Natural killer cell (primary cell): ENCODE data around the gene SLC25A1. TPM values are rescaled to one million over a fixed set of nuclear protein-coding genes. Genes with fewer than 3 reads are reported as not detected.

Source experiments
- ATAC-seq, 3 donors: fragments of 150-1000 bp in 2 of 3; fragments of 200-7000 bp in 1 of 3; cut with Tn5 transposase; 1 replicate in 1 of 3; 2 replicates in 2 of 3; pipeline ENCODE4 v1.10.0; 2021; ENCODE audit warnings: mild to moderate bottlenecking in 2 of 3, moderate library complexity in 2 of 3
- DNase-seq, 2 donors: peaks; one replicate each; pipeline versions ENCODE4 v3.0.0 to v3.0.0-alpha.2; 2013 to 2021; ENCODE audit warnings: mixed read lengths in 1 of 2
- H3K27ac ChIP-seq: one replicate; pipeline ENCODE4 v1.5.1; 2013; ENCODE audit warnings: mild to moderate bottlenecking, low read length
- H3K27me3 ChIP-seq: one replicate; pipeline ENCODE4 v1.6.1; 2013; ENCODE audit warnings: low read length; ENCODE audit not compliant: control insufficient read depth, insufficient read depth
- H3K36me3 ChIP-seq: one replicate; pipeline ENCODE4 v1.6.1; 2013; ENCODE audit warnings: low read length; ENCODE audit not compliant: control insufficient read depth, insufficient read depth
- H3K4me1 ChIP-seq: one replicate; pipeline ENCODE4 v1.6.1; 2013; ENCODE audit warnings: low read length; ENCODE audit not compliant: control insufficient read depth, insufficient read depth
- H3K4me3 ChIP-seq: one replicate; pipeline ENCODE4 v1.5.1; 2013; ENCODE audit warnings: low read length
- H3K9me3 ChIP-seq: one replicate; pipeline ENCODE4 v1.6.1; 2013; ENCODE audit warnings: low read length; ENCODE audit not compliant: control insufficient read depth, insufficient read depth
- H3K27ac Mint-ChIP-seq, 2 donors: one replicate each; pipeline ENCODE4 v1.8.0; 2022; ENCODE audit warnings: mild to moderate bottlenecking in 2 of 2, mixed read lengths in 2 of 2, moderate library complexity in 1 of 2
- H3K27me3 Mint-ChIP-seq, 2 donors: one replicate each; pipeline ENCODE4 v1.8.0; 2022; ENCODE audit warnings: low read depth in 2 of 2, mixed read lengths in 2 of 2
- H3K36me3 Mint-ChIP-seq: one replicate; pipeline ENCODE4 v1.8.0; 2022; ENCODE audit warnings: mixed read lengths
- H3K4me1 Mint-ChIP-seq, 2 donors: one replicate each; pipeline ENCODE4 v1.8.0; 2022; ENCODE audit warnings: mixed read lengths in 2 of 2
- H3K4me3 Mint-ChIP-seq: one replicate; pipeline ENCODE4 v1.8.0; 2022; ENCODE audit warnings: mild to moderate bottlenecking, moderate library complexity, mixed read lengths
- H3K9me3 Mint-ChIP-seq, 2 donors: one replicate each; pipeline ENCODE4 v1.8.0; 2022; ENCODE audit warnings: mixed read lengths in 2 of 2
- WGBS: methylation state at CpG from one replicate; pipeline ENCODE4 v1.1.7; 2013; ENCODE audit warnings: missing lambda C conversion rate; ENCODE audit not compliant: insufficient coverage; 5-methylcytosine and 5-hydroxymethylcytosine counted together
- intact Hi-C: fragments of 100-400 bp; cut with micrococcal nuclease; formaldehyde crosslinking; loops from one replicate; pipeline ENCODE4 v1.14.2; 2022
- total RNA-seq, 4 donors: library from RNA; stranded (reverse); fragments of 120-200 nt in 1 of 4; gene quantifications; one replicate each; pipeline versions ENCODE4 v1.2.3 to v1.2.4, GENCODE V29; 2013 to 2022
- TF ChIP-seq, protein P1 (sequence below): fragments of 200-600 bp; IDR thresholded peaks from one replicate; pipeline ENCODE4 v1.8.0; 2022; ENCODE audit warnings: antibody characterized with exemption

Gene SLC25A1
- total RNA-seq, 3 donors from 2014 or later (not counting 1 experiment from before 2014, with no cell fraction given): 24.8 to 29.6 (median 26.9) TPM

DNA sequence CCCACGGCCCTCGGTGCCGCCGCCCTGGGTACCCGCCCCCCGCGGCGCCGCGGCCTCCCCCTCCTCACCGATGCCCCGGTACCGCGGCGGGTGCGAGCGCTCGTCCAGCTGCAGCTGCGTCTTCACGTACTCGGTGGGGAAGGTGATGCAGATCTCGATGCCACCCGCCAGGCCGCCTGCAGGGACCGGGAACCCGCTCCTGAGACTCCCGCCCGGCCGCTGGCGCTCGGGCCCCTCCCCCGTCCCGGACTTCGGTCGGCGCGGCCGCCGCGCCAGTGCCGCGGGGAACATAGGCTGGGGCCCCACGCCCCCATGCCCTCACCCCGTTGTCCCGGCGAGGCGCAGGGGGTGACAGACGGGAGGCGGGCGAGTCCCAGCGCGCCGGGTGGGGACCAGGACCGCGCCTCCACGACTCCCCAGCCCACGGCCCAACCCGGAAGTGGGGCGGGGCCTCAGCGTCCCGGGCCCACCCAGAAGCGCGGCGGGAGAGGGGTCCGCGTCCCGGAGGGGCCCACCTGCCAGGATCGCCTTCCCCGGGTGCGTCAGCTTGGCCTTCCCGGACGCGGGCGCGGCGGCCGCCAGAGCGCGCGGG lies 375 bp downstream of the SLC25A1 start:
- TF ChIP-seq, protein P1, sequence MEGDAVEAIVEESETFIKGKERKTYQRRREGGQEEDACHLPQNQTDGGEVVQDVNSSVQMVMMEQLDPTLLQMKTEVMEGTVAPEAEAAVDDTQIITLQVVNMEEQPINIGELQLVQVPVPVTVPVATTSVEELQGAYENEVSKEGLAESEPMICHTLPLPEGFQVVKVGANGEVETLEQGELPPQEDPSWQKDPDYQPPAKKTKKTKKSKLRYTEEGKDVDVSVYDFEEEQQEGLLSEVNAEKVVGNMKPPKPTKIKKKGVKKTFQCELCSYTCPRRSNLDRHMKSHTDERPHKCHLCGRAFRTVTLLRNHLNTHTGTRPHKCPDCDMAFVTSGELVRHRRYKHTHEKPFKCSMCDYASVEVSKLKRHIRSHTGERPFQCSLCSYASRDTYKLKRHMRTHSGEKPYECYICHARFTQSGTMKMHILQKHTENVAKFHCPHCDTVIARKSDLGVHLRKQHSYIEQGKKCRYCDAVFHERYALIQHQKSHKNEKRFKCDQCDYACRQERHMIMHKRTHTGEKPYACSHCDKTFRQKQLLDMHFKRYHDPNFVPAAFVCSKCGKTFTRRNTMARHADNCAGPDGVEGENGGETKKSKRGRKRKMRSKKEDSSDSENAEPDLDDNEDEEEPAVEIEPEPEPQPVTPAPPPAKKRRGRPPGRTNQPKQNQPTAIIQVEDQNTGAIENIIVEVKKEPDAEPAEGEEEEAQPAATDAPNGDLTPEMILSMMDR: no peak
- WGBS: under 1% methylated on average over 80 of the region's 80 CpGs
- no peaks in the 10 kb centered on the region for H3K9me3 Mint-ChIP-seq

DNA sequence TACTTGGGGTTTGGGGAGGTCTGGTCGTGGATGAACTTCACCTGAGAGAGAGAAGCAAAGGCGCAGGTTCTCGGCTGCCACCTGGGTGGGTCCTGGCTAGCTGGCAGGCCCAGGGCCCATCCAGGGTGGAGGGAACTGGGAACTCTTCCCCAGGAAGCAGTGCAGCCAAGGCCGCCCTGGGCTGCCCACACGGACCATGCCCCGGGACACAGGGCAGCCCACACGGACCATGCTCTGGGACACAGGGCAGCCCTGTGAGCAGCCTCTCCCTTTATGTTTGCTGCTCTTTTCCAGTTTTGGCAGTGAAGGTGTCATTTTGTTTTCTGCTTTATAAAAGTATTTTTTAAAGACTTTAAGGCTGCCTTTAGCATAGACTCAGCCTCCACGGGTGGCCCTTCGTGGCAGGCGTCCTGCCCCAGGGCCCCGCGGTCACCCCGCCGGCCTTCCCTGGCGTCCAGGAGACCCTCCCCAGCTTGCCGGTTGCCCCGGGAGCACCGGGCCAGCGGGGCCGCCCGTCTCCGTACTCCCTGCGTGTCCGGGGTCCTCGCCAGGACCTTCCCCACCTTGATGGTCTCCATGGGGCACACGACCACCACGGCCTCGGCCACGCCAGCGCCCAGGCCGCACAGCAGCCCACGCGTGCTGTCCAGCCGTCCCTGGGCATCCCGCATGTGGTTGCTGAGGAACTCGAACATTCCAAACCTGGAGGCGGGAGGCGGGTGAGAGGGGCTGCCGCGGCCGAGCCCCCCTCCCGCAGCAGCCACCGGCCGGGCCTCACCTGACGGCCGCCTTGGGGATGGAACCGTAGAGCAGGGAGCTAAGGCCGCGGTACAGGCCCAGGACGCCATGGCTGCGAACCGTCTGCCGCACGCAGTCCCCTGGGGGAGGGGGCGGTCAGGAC lies 1.1 kb downstream of the SLC25A1 start:
- peaks cover 44% of the 10 kb centered on the region for H3K4me1 ChIP-seq
- intact Hi-C loops: loop anchor here (2.0 kb wide), 2 partner anchors 55 to 301 kb away; partner anchors contain the start of genes CDC45, DGCR2 and UFD1
- H3K27ac ChIP-seq: no peak overlapping the region
- H3K36me3 ChIP-seq: no peaks in the 10 kb centered on the region
- Mint-ChIP-seq H3K4me3 (peak overlapping the region; percentile 68), H3K27me3 (no peaks in the 10 kb centered on the region), H3K9me3 (no peaks in the 10 kb centered on the region), H3K4me1 (peaks cover 10 to 23% of the 10 kb centered on the region in 2 donors), H3K27ac (peak overlapping the region in 1 of 2 donors; percentile 14), H3K36me3 (no peaks in the 10 kb centered on the region)
- TF ChIP-seq, protein P1: no peak
- peak overlapping the region; percentile 39 for H3K4me3 ChIP-seq
- H3K27me3 ChIP-seq: no peaks in the 10 kb centered on the region
- no peak for ATAC-seq
- 56% methylated on average over 55 of the region's 55 CpGs for WGBS
- no peak for DNase-seq
- H3K9me3 ChIP-seq: no peaks in the 10 kb centered on the region

More for the DNA sequence above, 375 bp downstream of the SLC25A1 start:
- Mint-ChIP-seq H3K36me3 (no peaks in the 10 kb centered on the region), H3K27ac (no peak overlapping the region), H3K4me1 (peaks cover 6 to 15% of the 10 kb centered on the region in 2 donors), H3K4me3 (peak overlapping the region; percentile 68), H3K27me3 (no peaks in the 10 kb centered on the region)
- DNase-seq: peak; percentile 43 to 78
- H3K4me3 ChIP-seq: peak overlapping the region; percentile 39
- H3K4me1 ChIP-seq: peaks cover 37% of the 10 kb centered on the region
- H3K27me3 ChIP-seq: no peaks in the 10 kb centered on the region
- H3K27ac ChIP-seq: no peak overlapping the region
- intact Hi-C loops: loop anchor here (2.0 kb wide), 2 partner anchors 55 to 301 kb away; partner anchors contain the start of genes CDC45, DGCR2 and UFD1
- peak; percentile 61 to 69 (median 63) for ATAC-seq
- H3K9me3 ChIP-seq: no peaks in the 10 kb centered on the region
- no peaks in the 10 kb centered on the region for H3K36me3 ChIP-seq

DNA sequence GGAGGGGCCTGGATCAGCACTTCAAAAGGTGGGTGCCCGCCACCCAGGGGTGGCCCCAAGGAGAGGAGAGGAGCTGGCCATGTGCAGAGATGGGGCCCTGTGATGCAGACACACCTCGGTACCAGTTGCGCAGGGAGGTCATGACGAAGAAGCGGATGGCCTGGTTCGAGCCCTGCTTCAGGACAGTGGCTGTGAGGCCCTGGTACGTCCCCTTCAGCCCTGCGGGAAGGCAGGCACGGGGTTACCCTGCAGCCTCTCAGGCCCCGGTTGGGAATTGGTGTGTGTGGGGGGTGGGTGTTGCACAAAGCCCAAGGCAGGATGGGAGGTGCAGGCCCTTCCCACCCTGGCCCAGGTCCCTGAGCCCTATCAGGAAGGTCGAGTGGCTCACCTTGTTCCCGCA lies 1.8 kb downstream of the SLC25A1 start:
- peak overlapping the region; percentile 65 for H3K4me3 Mint-ChIP-seq
- peak overlapping the region in 1 of 2 donors; percentile 14 for H3K27ac Mint-ChIP-seq
- Histone ChIP-seq H3K36me3 (no peaks in the 10 kb centered on the region), H3K27me3 (no peaks in the 10 kb centered on the region), H3K4me1 (peaks cover 51% of the 10 kb centered on the region), H3K4me3 (no peak overlapping the region), H3K9me3 (no peaks in the 10 kb centered on the region), H3K27ac (no peak overlapping the region)
- ATAC-seq (no peak), DNase-seq (no peak)
- no peaks in the 10 kb centered on the region for H3K36me3 Mint-ChIP-seq
- TF ChIP-seq, protein P1: no peak
- H3K27me3 Mint-ChIP-seq: no peaks in the 10 kb centered on the region
- intact Hi-C loops: no loop called here
- WGBS: 96% methylated on average over 12 of the region's 12 CpGs
- H3K4me1 Mint-ChIP-seq: peaks cover 16 to 28% of the 10 kb centered on the region in 2 donors
- H3K9me3 Mint-ChIP-seq: no peaks in the 10 kb centered on the region
